GM23248 (cell line): ENCODE results near the gene GHITM. TPM values are rescaled to one million over a fixed set of nuclear protein-coding genes. Genes with fewer than 3 reads are reported as not detected.

Source experiments
- DNase-seq: peaks from one replicate; pipeline ENCODE4 v3.0.0-alpha.2; 2015
- H2AFZ ChIP-seq: fragments of 200-600 bp; sonication (generic); 2 replicates; pipeline ENCODE4 v1.6.1; 2016; ENCODE audit warnings: antibody characterized with exemption
- H3F3A ChIP-seq: fragments of 200-600 bp; sonication (generic); 2 replicates; pipeline ENCODE4 v1.6.1; 2016; ENCODE audit warnings: mild to moderate bottlenecking, antibody characterized with exemption, mixed run types; ENCODE audit not compliant: insufficient read depth
- H3K27ac ChIP-seq: fragments of 200-600 bp; sonication (generic); 2 replicates; pipeline ENCODE4 v1.5.1; 2016; ENCODE audit warnings: mild to moderate bottlenecking
- H3K27me3 ChIP-seq: fragments of 200-600 bp; sonication (generic); replicated peaks from 2 replicates; pipeline ENCODE4 v1.6.1; 2016; ENCODE audit warnings: mild to moderate bottlenecking; ENCODE audit not compliant: insufficient read depth
- H3K36me3 ChIP-seq: fragments of 200-600 bp; sonication (generic); 2 replicates; pipeline ENCODE4 v1.6.1; 2016; ENCODE audit warnings: low read depth, mild to moderate bottlenecking
- H3K4me1 ChIP-seq: fragments of 200-600 bp; sonication (generic); 2 replicates; pipeline ENCODE4 v1.6.1; 2016; ENCODE audit warnings: mild to moderate bottlenecking; ENCODE audit not compliant: insufficient read depth
- H3K4me2 ChIP-seq: fragments of 200-600 bp; sonication (generic); one replicate; pipeline ENCODE4 v1.6.1; 2016; ENCODE audit warnings: mild to moderate bottlenecking; ENCODE audit not compliant: unreplicated experiment
- H3K4me3 ChIP-seq: fragments of 200-600 bp; sonication (generic); 2 replicates; pipeline ENCODE4 v1.5.1; 2016; ENCODE audit warnings: mild to moderate bottlenecking
- H3K79me2 ChIP-seq: fragments of 200-600 bp; sonication (generic); 2 replicates; pipeline ENCODE4 v1.6.1; 2016; ENCODE audit warnings: mild to moderate bottlenecking; ENCODE audit not compliant: insufficient read depth
- H3K9ac ChIP-seq: fragments of 200-600 bp; sonication (generic); 2 replicates; pipeline ENCODE4 v1.6.1; 2016; ENCODE audit warnings: mild to moderate bottlenecking
- H3K9me2 ChIP-seq: fragments of 200-600 bp; sonication (generic); 2 replicates; pipeline ENCODE4 v1.6.1; 2016; ENCODE audit warnings: mixed run types, mild to moderate bottlenecking, moderate library complexity; ENCODE audit not compliant: insufficient read depth
- H3K9me3 ChIP-seq: fragments of 200-600 bp; sonication (generic); one replicate; pipeline ENCODE4 v1.6.1; 2017; ENCODE audit warnings: low read depth
- H4K20me1 ChIP-seq: fragments of 200-600 bp; sonication (generic); 2 replicates; pipeline ENCODE4 v1.6.0; 2016; ENCODE audit not compliant: insufficient read depth
- EZH2 ChIP-seq: fragments of 200-600 bp; sonication (generic); IDR thresholded peaks from 2 replicates; pipeline ENCODE4 v1.6.1; 2018; ENCODE audit warnings: antibody characterized with exemption, mild to moderate bottlenecking; ENCODE audit not compliant: insufficient read depth, poor library complexity, severe bottlenecking
- EZH2phosphoT487 ChIP-seq: fragments of 200-600 bp; sonication (generic); IDR thresholded peaks from 2 replicates; pipeline ENCODE4 v1.6.1; 2018; ENCODE audit warnings: antibody characterized with exemption, moderate library complexity, mild to moderate bottlenecking, low read depth; ENCODE audit not compliant: insufficient read depth
- WGBS, 2 experiments: methylation state at CpG; one replicate each; pipeline ENCODE4 v1.1.6; 2015 to 2017; ENCODE audit warnings: low lambda C conversion rate in 2 of 2, low coverage in 1 of 2; ENCODE audit errors: missing lambda C conversion rate in 2 of 2; 5-methylcytosine and 5-hydroxymethylcytosine counted together
- in situ Hi-C: fragments of 300-500 bp; cut with MboI; formaldehyde crosslinking; loops from 2 replicates; pipeline ENCODE4 v1.15.0; 2020
- polyA plus RNA-seq: library from polyadenylated mRNA; unstranded; fragments of >200 nt; fragmentation: Nextera tagmentation; extraction: Ambion mirVana; gene quantifications from 2 replicates; pipeline ENCODE4 v1.2.1, GENCODE V29; 2016
- total RNA-seq: library from RNA; depleted of rRNA; stranded (reverse); fragments of >200 nt; shearing (Covaris generic); gene quantifications from 2 replicates; pipeline ENCODE4 v1.2.3, GENCODE V29; 2014

Gene GHITM
- total and polyA plus RNA-seq, 2 experiments from 2014 or later: 205 to 258 TPM

DNA sequence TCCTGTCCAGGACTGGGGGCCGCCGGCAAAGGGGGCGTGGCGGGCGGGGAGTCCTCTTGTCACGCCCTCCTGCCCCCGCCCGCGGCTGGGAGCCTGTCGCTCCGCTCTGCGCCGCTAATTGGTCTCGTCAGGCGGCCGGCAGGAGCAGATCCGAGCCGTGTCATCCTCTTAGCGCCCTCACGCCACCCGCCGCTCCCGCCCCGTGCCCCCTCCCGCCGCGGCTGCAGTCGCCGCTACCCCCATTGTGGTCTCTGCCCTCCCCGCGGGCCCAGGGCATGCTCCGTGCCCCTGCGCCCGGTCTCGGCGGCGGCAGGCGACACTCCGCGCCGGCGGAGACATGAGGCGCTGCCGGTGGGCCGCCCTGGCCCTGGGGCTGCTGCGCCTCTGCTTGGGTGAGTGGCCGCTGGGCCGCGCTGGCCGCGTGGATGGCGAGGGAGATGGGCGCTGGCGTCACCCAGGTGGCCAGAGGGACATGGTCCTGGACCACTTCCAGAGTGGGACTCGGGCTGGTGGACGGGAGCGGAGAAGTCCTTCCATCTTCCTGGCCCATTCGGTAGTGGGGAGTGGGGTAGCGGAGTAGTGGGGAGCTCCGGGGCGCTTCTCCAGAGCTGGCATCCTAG, 55.2 kb downstream of the GHITM start, which contains the start of gene CDHR1:
Gene CDHR1 (plus strand): TSS at position 114 of the 620 bp plus-strand sequence. CDS start 224 bp downstream, at position 338.
- H3F3A ChIP-seq: no peaks in the 10 kb centered on the region
- peaks cover 53% of the 10 kb centered on the region for H3K27me3 ChIP-seq
- H3K9me3 ChIP-seq: no peaks in the 10 kb centered on the region
- no peak within 1 kb of the TSS for H3K9ac ChIP-seq
- in situ Hi-C loops: no loop called here
- TF ChIP-seq EZH2phosphoT487 (no peak), EZH2 (peak; percentile 34)
- DNase-seq: peak; percentile 50
- no peak within 1 kb of the TSS for H3K27ac ChIP-seq
- no peaks in the 10 kb centered on the region for H3K79me2 ChIP-seq
- 2% methylated on average over 34 to 56 of the region's 61 CpGs for WGBS, 2 experiments
- H3K4me3 ChIP-seq: peak within 1 kb of the TSS; percentile 41
- no peaks in the 10 kb centered on the region for H3K9me2 ChIP-seq
- H2AFZ ChIP-seq: peak within 1 kb of the TSS; percentile 23; the same call in 1 of the 2 replicates
- no peaks in the 10 kb centered on the region for H3K36me3 ChIP-seq
- H3K4me1 ChIP-seq: no peaks in the 10 kb centered on the region
- H4K20me1 ChIP-seq: no peaks in the 10 kb centered on the region
- peak within 1 kb of the TSS; percentile 32 for H3K4me2 ChIP-seq

DNA sequence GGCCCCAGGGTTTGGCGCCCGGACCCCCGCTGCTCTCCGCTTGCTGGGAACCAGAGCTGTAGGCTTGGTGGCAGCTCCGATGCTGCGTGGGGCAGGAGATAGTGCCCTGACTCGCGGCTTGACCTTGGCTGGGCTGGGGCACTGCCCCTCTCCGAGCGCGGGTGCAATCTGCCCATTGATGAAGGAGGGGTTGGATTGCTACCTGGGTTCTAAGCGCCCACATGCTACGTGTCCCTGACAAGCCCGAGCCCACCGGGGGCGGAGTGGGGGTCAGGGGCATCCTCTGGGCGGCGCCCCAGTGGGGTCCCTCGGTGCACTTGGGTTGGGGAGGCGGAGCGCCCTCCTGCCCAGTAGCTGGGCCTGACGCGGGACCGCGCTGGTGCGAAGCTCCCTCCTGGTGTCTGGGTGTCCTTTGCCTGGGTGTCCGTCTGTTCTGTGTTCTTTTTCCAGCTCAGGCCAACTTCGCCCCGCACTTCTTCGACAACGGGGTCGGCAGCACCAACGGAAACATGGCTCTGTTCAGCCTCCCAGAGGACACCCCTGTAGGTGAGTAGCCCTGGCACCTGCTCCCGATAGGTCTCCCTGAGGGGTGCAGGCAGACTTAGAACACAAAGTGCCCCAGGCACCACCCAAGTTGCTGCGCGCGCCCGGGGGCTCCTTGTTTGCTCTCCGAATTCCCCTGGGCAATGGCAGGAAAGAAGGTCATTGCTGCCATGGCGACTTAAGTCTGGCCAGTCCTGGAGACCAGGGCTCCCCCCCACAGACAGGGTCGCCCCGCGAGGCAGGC, 55.9 kb downstream of the GHITM start:
- Histone ChIP-seq H4K20me1 (no peaks in the 10 kb centered on the region), H3K9me3 (no peaks in the 10 kb centered on the region), H3K79me2 (no peaks in the 10 kb centered on the region), H3K9ac (no peak overlapping the region), H3K4me2 (no peak overlapping the region), H3K27ac (no peak overlapping the region), H3K27me3 (peaks cover 53% of the 10 kb centered on the region), H3F3A (no peaks in the 10 kb centered on the region), H2AFZ (no peak overlapping the region), H3K4me1 (no peaks in the 10 kb centered on the region), H3K36me3 (no peaks in the 10 kb centered on the region), H3K9me2 (no peaks in the 10 kb centered on the region), H3K4me3 (no peak overlapping the region; the same call in 1 of the 2 replicates)
- 9 to 12% methylated on average over 35 to 37 of the region's 43 CpGs for WGBS, 2 experiments
- TF ChIP-seq EZH2phosphoT487: no peak
- no peak for TF ChIP-seq EZH2
- in situ Hi-C loops: no loop called here
- no peak for DNase-seq

DNA sequence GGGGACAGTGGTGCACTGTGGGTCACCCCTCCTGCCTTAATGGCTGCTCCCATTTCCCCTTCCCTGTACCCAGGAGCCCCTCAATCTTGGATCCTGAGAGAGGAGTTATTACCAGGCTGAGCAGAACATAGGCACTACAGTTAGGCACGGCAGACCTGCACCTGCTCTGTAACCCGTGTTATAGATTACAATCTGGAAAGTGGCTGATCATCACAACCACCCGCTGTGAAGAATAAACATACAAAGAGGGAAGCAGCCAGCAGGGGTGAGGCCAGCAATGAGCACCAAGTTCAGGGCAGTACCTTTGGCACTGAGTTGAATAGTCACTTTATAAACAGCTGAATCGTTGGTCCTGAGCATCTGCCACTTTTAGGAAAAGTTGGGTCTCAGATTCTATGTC, 56.8 kb downstream of the GHITM start:
- no peaks in the 10 kb centered on the region for H3K4me1 ChIP-seq
- in situ Hi-C loops: no loop called here
- H4K20me1 ChIP-seq: no peaks in the 10 kb centered on the region
- TF ChIP-seq EZH2phosphoT487 (no peak), EZH2 (no peak)
- H3K27me3 ChIP-seq: peaks cover 53% of the 10 kb centered on the region
- DNase-seq: no peak
- no peak overlapping the region for H3K4me2 ChIP-seq
- H3K9me3 ChIP-seq: no peaks in the 10 kb centered on the region
- H3K9me2 ChIP-seq: no peaks in the 10 kb centered on the region
- no peaks in the 10 kb centered on the region for H3K79me2 ChIP-seq
- H3K9ac ChIP-seq: no peak overlapping the region
- no peaks in the 10 kb centered on the region for H3K36me3 ChIP-seq
- H3K27ac ChIP-seq: no peak overlapping the region
- no peaks in the 10 kb centered on the region for H3F3A ChIP-seq
- no peak overlapping the region for H3K4me3 ChIP-seq
- no peak overlapping the region for H2AFZ ChIP-seq
- 2 to 6% methylated on average over 4 of the region's 4 CpGs for WGBS, 2 experiments

DNA sequence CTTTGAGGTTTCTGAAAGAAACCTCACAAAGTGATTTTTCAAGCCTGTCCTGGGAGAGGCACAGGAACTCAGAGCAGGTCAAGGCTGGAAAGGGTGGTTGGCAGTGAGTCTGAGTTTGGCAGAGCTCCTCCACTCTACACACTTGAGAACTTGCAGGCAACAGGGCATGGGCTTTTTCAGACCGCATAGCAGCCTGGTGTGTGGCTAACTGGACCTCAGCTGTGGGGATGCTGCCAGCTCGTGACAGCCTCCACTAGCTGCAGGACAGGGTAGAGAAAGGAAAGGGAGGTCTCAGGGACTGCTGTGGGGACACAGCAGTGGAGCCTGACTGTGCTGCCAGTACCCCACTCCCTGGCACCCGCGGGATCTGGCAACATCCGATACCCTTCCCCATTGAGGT, 57.6 kb downstream of the GHITM start:
- in situ Hi-C loops: no loop called here
- WGBS, 2 experiments: 43 to 48% methylated on average over 5 of the region's 5 CpGs
- Histone ChIP-seq H2AFZ (no peak overlapping the region), H3K4me3 (no peak overlapping the region), H3K36me3 (no peaks in the 10 kb centered on the region), H3K4me1 (no peaks in the 10 kb centered on the region), H3K9me2 (no peaks in the 10 kb centered on the region), H3K4me2 (no peak overlapping the region), H3K9me3 (no peaks in the 10 kb centered on the region), H3K27ac (no peak overlapping the region), H3K79me2 (no peaks in the 10 kb centered on the region), H3K27me3 (peaks cover 48% of the 10 kb centered on the region), H4K20me1 (no peaks in the 10 kb centered on the region), H3K9ac (no peak overlapping the region), H3F3A (no peaks in the 10 kb centered on the region)
- no peak for DNase-seq
- TF ChIP-seq EZH2phosphoT487 (no peak), EZH2 (no peak)
